SU-DHL-6 (cell line): ENCODE data around the gene HPS4.

Experiments used
- H2AFZ ChIP-seq: fragments of 200-600 bp; sonication (generic); 2 replicates; pipeline ENCODE4 v1.6.1; 2014; ENCODE audit warnings: low read depth, mild to moderate bottlenecking, moderate library complexity, mixed read lengths, antibody characterized with exemption, low read length; ENCODE audit not compliant: severe bottlenecking
- H3F3A ChIP-seq: fragments of 200-600 bp; shearing (Covaris generic); 2 replicates; pipeline ENCODE4 v1.6.0; 2016; ENCODE audit warnings: antibody characterized with exemption, mild to moderate bottlenecking; ENCODE audit not compliant: insufficient read depth
- H3K27ac ChIP-seq: fragments of 200-600 bp; sonication (generic); 2 replicates; pipeline ENCODE4 v1.5.1; 2016; ENCODE audit warnings: low read depth, mild to moderate bottlenecking, low read length, moderate library complexity, mixed read lengths
- H3K27me3 ChIP-seq: fragments of 200-600 bp; sonication (generic), shearing (Covaris generic); 2 replicates; pipeline ENCODE4 v1.6.0; 2014; ENCODE audit warnings: mild to moderate bottlenecking, low read length
- H3K36me3 ChIP-seq: fragments of 200-600 bp; sonication (generic); 2 replicates; pipeline ENCODE4 v1.6.1; 2014; ENCODE audit warnings: mild to moderate bottlenecking, low read length, mixed read lengths
- H3K4me2 ChIP-seq: fragments of 300-600, 200-600 bp; shearing (Covaris generic), sonication (generic); 2 replicates; pipeline ENCODE4 v1.6.0; 2014; ENCODE audit warnings: low read length, low read depth, mild to moderate bottlenecking; ENCODE audit not compliant: poor library complexity, severe bottlenecking
- H3K4me3 ChIP-seq: fragments of 200-600 bp; sonication (generic); 2 replicates; pipeline ENCODE4 v1.5.1; 2014; ENCODE audit warnings: antibody characterized with exemption, low read length, mild to moderate bottlenecking, mixed read lengths; ENCODE audit not compliant: insufficient read depth, poor library complexity, severe bottlenecking
- H3K79me2 ChIP-seq: fragments of 200-600 bp; sonication (generic); 2 replicates; pipeline ENCODE4 v1.6.1; 2014; ENCODE audit warnings: mild to moderate bottlenecking, low read length, moderate library complexity; ENCODE audit not compliant: insufficient read depth
- H3K9ac ChIP-seq: fragments of 200-600 bp; sonication (generic); 2 replicates; pipeline ENCODE4 v1.7.0; 2014; ENCODE audit warnings: mild to moderate bottlenecking, low read length
- H3K9me2 ChIP-seq: fragments of 200-600 bp; sonication (generic); replicated peaks from 2 replicates; pipeline ENCODE4 v1.6.1; 2014; ENCODE audit warnings: low read length; ENCODE audit not compliant: insufficient read depth
- H3K9me3 ChIP-seq: fragments of 200-600 bp; sonication (generic); 2 replicates; pipeline ENCODE4 v1.6.1; 2014; ENCODE audit warnings: low read length, mixed read lengths; ENCODE audit not compliant: insufficient read depth
- H4K20me1 ChIP-seq: fragments of 200-600 bp; sonication (generic); 2 replicates; pipeline ENCODE4 v1.6.1; 2014; ENCODE audit warnings: low read depth, mild to moderate bottlenecking, antibody characterized with exemption, low read length, moderate library complexity, mixed read lengths
- EZH2phosphoT487 ChIP-seq: fragments of 200-600 bp; sonication (generic), shearing (Covaris generic); conservative IDR thresholded peaks from 2 replicates; pipeline ENCODE4 v1.6.1; 2018; ENCODE audit warnings: mild to moderate bottlenecking, antibody characterized with exemption, low read length, moderate library complexity, mixed read lengths
- TF ChIP-seq, protein P1 (sequence below): fragments of 200-600 bp; sonication (generic); IDR thresholded peaks from one replicate; pipeline ENCODE4 v1.5.1; 2017; ENCODE audit warnings: antibody characterized with exemption, mild to moderate bottlenecking, low read length, moderate library complexity; ENCODE audit not compliant: insufficient read depth, poor library complexity, severe bottlenecking

Gene HPS4

DNA sequence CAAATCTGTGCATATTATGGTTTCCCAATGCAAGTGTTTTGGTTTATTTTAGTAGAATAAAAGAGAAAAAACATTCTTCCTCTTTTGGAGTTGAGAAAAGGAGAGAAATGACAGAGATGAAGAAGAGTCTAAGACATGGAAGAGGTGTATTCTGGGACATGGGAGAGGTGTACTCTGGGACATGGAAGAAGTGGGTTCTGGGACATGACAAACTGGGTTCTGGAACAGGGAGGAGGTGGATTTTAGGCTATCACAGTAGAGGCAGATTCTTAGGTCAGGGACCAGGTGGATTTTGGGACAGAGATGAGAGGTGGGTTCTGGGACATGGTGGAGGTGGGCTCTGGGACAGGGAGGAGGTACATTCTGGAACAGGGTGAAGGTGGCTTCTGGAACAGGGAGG is 56.7 kb downstream of the HPS4 start:
- H3K4me2 ChIP-seq, result no peak overlapping the region
- H3K27ac ChIP-seq, result no peak overlapping the region
- H2AFZ ChIP-seq, result no peak overlapping the region
- H3K4me3 ChIP-seq, result no peak overlapping the region
- TF ChIP-seq, protein P1, sequence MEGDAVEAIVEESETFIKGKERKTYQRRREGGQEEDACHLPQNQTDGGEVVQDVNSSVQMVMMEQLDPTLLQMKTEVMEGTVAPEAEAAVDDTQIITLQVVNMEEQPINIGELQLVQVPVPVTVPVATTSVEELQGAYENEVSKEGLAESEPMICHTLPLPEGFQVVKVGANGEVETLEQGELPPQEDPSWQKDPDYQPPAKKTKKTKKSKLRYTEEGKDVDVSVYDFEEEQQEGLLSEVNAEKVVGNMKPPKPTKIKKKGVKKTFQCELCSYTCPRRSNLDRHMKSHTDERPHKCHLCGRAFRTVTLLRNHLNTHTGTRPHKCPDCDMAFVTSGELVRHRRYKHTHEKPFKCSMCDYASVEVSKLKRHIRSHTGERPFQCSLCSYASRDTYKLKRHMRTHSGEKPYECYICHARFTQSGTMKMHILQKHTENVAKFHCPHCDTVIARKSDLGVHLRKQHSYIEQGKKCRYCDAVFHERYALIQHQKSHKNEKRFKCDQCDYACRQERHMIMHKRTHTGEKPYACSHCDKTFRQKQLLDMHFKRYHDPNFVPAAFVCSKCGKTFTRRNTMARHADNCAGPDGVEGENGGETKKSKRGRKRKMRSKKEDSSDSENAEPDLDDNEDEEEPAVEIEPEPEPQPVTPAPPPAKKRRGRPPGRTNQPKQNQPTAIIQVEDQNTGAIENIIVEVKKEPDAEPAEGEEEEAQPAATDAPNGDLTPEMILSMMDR, result no peak
- TF ChIP-seq EZH2phosphoT487, result no peak
- H3K9me2 ChIP-seq, result no peaks in the 10 kb centered on the region
- no peaks in the 10 kb centered on the region for H3K36me3 ChIP-seq
- peaks cover 14% of the 10 kb centered on the region; the same call in 1 of the 2 replicates for H3F3A ChIP-seq
- no peak overlapping the region for H3K9ac ChIP-seq
- H3K79me2 ChIP-seq, result no peaks in the 10 kb centered on the region
- no peaks in the 10 kb centered on the region for H3K27me3 ChIP-seq
- peaks cover 9% of the 10 kb centered on the region; the same call in 1 of the 2 replicates for H3K9me3 ChIP-seq
- no peaks in the 10 kb centered on the region for H4K20me1 ChIP-seq

DNA sequence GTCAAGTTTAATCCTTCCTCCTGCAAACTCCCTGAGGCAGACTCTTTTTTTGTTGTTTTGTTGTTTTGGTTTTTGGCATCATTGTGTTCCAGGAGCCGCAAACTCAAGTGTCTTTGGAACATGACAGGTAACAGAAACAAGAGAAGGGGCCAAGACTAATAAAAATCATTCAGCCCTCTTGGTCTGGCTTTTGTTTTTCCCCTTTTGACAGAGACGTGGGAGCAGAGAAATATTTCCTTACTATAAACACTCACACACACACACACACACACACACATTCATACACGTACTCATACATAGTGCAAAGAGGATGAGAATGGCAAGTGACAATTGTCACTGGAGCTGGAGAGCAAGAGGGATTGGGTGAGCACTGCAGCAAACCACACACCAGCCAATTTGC is 65.0 kb downstream of the HPS4 start:
- no peaks in the 10 kb centered on the region for H3K27me3 ChIP-seq
- H3K36me3 ChIP-seq, result no peaks in the 10 kb centered on the region
- no peak for TF ChIP-seq EZH2phosphoT487
- TF ChIP-seq, protein P1, result no peak
- H3K9ac ChIP-seq, result no peak overlapping the region
- H3K79me2 ChIP-seq, result no peaks in the 10 kb centered on the region
- H3K9me2 ChIP-seq, result no peaks in the 10 kb centered on the region
- H4K20me1 ChIP-seq, result no peaks in the 10 kb centered on the region
- no peak overlapping the region for H2AFZ ChIP-seq
- H3K9me3 ChIP-seq, result peaks cover 9% of the 10 kb centered on the region; the same call in 1 of the 2 replicates
- no peak overlapping the region for H3K4me3 ChIP-seq
- H3F3A ChIP-seq, result no peaks in the 10 kb centered on the region
- no peak overlapping the region for H3K4me2 ChIP-seq
- H3K27ac ChIP-seq, result no peak overlapping the region

DNA sequence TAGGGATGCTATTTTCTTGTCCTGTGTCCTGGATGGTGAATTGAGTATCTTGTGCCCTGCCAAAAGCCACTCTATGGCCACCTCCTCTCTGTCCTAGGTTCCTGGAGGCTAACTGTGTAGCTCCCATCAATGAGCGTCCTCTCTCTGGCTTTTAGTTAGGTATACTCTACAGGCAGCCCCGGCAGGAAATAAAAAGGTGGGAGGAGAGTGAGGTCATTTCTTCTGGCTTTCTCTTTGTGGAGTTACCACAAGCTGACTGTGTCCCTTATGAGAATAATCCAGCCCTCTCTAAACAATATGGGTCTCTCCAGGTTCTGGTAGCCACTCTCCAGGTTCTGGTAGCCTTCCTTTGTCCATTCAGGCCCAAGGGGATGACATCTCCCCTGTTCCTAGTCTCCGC is 66.2 kb downstream of the HPS4 start:
- H3K27ac ChIP-seq, result no peak overlapping the region

More for the DNA sequence above, 66.2 kb downstream of the HPS4 start:
- no peaks in the 10 kb centered on the region for H4K20me1 ChIP-seq
- H3F3A ChIP-seq, result no peaks in the 10 kb centered on the region
- H3K9ac ChIP-seq, result no peak overlapping the region
- no peaks in the 10 kb centered on the region for H3K9me2 ChIP-seq
- H3K79me2 ChIP-seq, result no peaks in the 10 kb centered on the region
- TF ChIP-seq, protein P1, result no peak
- no peak for TF ChIP-seq EZH2phosphoT487
- H3K4me2 ChIP-seq, result no peak overlapping the region
- no peak overlapping the region for H2AFZ ChIP-seq
- no peaks in the 10 kb centered on the region for H3K36me3 ChIP-seq
- H3K4me3 ChIP-seq, result no peak overlapping the region
- H3K9me3 ChIP-seq, result no peaks in the 10 kb centered on the region
- H3K27me3 ChIP-seq, result no peaks in the 10 kb centered on the region
